KMS-11 (cell line): ENCODE data around the gene FAT2.

ENCODE experiments used
- H2AFZ ChIP-seq: fragments of 200-600 bp; sonication (generic); 2 replicates; pipeline ENCODE4 v1.6.1; 2016; ENCODE audit warnings: antibody characterized with exemption, mixed run types, low read depth
- H3K27ac ChIP-seq: fragments of 200-600 bp; sonication (generic); 2 replicates; pipeline ENCODE4 v1.6.1; 2016; ENCODE audit warnings: mild to moderate bottlenecking, mixed run types
- H3K27me3 ChIP-seq: fragments of 200-600 bp; sonication (generic); 2 replicates; pipeline ENCODE4 v1.6.1; 2017; ENCODE audit warnings: mild to moderate bottlenecking, low read depth, mixed run types, moderate library complexity; ENCODE audit not compliant: insufficient read depth
- H3K36me3 ChIP-seq: fragments of 200-600 bp; sonication (generic); 2 replicates; pipeline ENCODE4 v1.6.1; 2017; ENCODE audit warnings: mild to moderate bottlenecking, mixed run types; ENCODE audit not compliant: insufficient read depth
- H3K4me1 ChIP-seq: fragments of 200-600 bp; sonication (generic); 2 replicates; pipeline ENCODE4 v1.6.1; 2016; ENCODE audit warnings: mild to moderate bottlenecking, low read depth, mixed run types; ENCODE audit not compliant: poor library complexity, severe bottlenecking
- H3K4me2 ChIP-seq: fragments of 200-600 bp; sonication (generic); 2 replicates; pipeline ENCODE4 v1.7.0; 2016; ENCODE audit warnings: mild to moderate bottlenecking, mixed run types
- H3K4me3 ChIP-seq: fragments of 200-600 bp; sonication (generic); IDR thresholded peaks from 2 replicates; pipeline ENCODE4 v1.6.1; 2017; ENCODE audit warnings: low read depth, low read length, mixed read lengths; ENCODE audit not compliant: insufficient read depth
- H3K79me2 ChIP-seq: fragments of 200-600 bp; sonication (generic); 2 replicates; pipeline ENCODE4 v1.6.1; 2016; ENCODE audit warnings: low read depth, mixed run types; ENCODE audit not compliant: insufficient read depth
- H3K9ac ChIP-seq: fragments of 200-600 bp; sonication (generic); 2 replicates; pipeline ENCODE4 v1.6.1; 2016; ENCODE audit warnings: mild to moderate bottlenecking, mixed run types
- H4K20me1 ChIP-seq: fragments of 200-600 bp; sonication (generic); 2 replicates; pipeline ENCODE4 v1.6.1; 2016; ENCODE audit warnings: mild to moderate bottlenecking, mixed run types; ENCODE audit not compliant: insufficient read depth
- CTCF ChIP-seq: fragments of 200-600 bp; sonication (generic); conservative IDR thresholded peaks from 2 replicates; pipeline ENCODE4 v1.6.1; 2017; ENCODE audit warnings: low read depth, mild to moderate bottlenecking, antibody characterized with exemption, low read length, moderate library complexity, mixed read lengths

The FAT2 gene

GRCh38 chr5:151577566-151577965 lies 13.6 kb downstream of the FAT2 start:
- no peaks in the 10 kb centered on the region for H3K36me3 ChIP-seq
- H3K27ac ChIP-seq: no peak overlapping the region
- no peaks in the 10 kb centered on the region for H3K79me2 ChIP-seq
- no peaks in the 10 kb centered on the region for H3K4me1 ChIP-seq
- no peaks in the 10 kb centered on the region for H3K27me3 ChIP-seq
- H4K20me1 ChIP-seq: no peaks in the 10 kb centered on the region
- no peak overlapping the region for H2AFZ ChIP-seq
- no peak overlapping the region for H3K4me3 ChIP-seq
- H3K4me2 ChIP-seq: no peak overlapping the region
- H3K9ac ChIP-seq: no peak overlapping the region
- no peak for TF ChIP-seq CTCF

DNA sequence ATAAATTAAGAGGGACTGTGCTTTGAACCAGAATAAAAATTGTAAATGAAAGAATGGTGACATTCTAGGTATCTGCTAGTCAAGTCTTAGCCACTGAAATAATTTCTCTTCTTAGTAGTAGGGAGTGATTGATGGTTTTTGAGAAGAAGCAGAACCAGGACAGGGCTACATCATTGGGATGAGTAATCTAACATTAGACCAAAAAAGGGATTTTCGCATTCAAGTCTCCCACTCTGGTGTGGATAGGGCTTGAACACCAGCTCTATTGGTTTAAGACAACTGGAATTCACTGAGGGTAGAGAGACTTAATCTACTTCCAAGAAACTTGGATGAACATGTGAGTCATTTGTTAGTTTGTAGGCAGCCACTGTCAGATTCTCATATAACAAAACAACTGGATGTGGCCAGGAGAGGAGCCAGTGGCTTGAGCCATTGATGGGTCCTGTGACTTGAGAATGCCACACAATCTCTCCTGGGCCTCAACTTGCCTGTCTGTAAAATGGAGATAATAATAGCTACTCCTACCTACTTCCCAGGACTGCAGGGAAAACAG lies 16.6 kb downstream of the FAT2 start:
- TF ChIP-seq CTCF: no peak
- Histone ChIP-seq H3K36me3 (no peaks in the 10 kb centered on the region), H3K79me2 (no peaks in the 10 kb centered on the region), H3K4me1 (no peaks in the 10 kb centered on the region), H3K4me3 (no peak overlapping the region), H3K27me3 (no peaks in the 10 kb centered on the region), H4K20me1 (no peaks in the 10 kb centered on the region), H3K27ac (no peak overlapping the region), H3K9ac (no peak overlapping the region), H2AFZ (no peak overlapping the region), H3K4me2 (no peak overlapping the region)

- Histone ChIP-seq H3K4me3 (no peak overlapping the region), H3K79me2 (no peaks in the 10 kb centered on the region), H3K4me1 (no peaks in the 10 kb centered on the region), H3K27ac (no peak overlapping the region), H3K4me2 (no peak overlapping the region), H4K20me1 (no peaks in the 10 kb centered on the region), H3K36me3 (no peaks in the 10 kb centered on the region), H3K9ac (no peak overlapping the region), H3K27me3 (no peaks in the 10 kb centered on the region), H2AFZ (no peak overlapping the region)
- TF ChIP-seq CTCF: no peak
Observed at GRCh38 chr5:151572657-151573368, 18.3 kb downstream of the FAT2 start.

DNA sequence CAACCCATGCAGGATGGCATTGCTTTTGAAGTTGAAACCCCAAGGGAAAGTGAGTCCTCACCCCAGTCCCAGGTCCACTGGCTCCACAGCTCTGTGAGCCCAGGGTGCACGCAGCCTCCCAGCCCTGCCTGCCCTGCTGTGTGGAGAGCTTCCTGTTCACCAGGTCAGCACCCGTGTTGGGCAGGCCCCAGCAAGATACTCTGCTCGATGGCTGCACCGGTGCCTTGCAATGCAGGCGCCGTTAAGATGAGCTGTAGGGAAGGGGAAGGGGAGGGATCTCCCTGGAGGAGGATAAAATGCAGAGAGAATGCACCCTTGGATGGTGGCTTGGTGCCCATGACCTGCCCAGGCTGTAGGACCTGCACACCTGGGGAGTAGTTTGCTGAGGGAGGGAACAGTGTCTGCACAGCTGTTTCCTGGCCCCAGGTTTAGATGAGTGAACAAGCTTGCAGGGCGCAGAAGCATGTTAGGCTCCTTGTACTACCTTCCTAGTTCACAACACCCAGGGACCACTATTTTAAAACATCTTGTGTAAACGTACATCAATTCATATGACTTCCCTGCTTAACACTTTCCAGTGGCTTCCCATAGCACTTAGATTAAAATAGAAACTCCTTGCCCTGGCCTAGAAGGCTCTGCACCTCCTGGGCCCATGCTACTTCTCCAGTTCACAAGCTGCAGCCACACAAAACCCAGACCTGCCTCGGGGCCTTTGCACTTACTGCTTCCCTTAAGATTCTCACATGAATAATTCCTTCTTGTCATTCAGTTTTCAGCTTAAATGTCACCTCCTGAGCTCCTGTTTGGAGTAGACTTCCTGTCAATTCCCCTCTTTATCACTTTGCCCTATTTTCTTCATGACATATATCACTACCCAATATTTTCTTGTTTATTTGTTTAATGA lies 19.6 kb downstream of the FAT2 start:
- no peak overlapping the region for H2AFZ ChIP-seq
- H3K27ac ChIP-seq: no peak overlapping the region
- H3K4me2 ChIP-seq: no peak overlapping the region
- H3K4me3 ChIP-seq: no peak overlapping the region
- H3K79me2 ChIP-seq: no peaks in the 10 kb centered on the region
- no peaks in the 10 kb centered on the region for H3K27me3 ChIP-seq
- H3K4me1 ChIP-seq: no peaks in the 10 kb centered on the region
- H3K36me3 ChIP-seq: no peaks in the 10 kb centered on the region
- no peak overlapping the region for H3K9ac ChIP-seq
- no peak for TF ChIP-seq CTCF
- H4K20me1 ChIP-seq: no peaks in the 10 kb centered on the region
